ENCODE results near the gene TXNDC9.
"Not testable (repeated sequence)": the region's sequence is repeated elsewhere in the genome, so short reads cannot be mapped to it uniquely, and the experiment has no call there.

TXNDC9 gene, protein sequence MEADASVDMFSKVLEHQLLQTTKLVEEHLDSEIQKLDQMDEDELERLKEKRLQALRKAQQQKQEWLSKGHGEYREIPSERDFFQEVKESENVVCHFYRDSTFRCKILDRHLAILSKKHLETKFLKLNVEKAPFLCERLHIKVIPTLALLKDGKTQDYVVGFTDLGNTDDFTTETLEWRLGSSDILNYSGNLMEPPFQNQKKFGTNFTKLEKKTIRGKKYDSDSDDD

GRCh38 chr2:99335911-99336803 lies at the start of gene TXNDC9:
TXNDC9 (minus strand) TSS chr2:99336333; CDS start chr2:99333210, 3,123 bp downstream.
- Histone ChIP-seq H3K27ac (ENCODE audit: low read depth, low read length) (peak within 1 kb of the TSS; percentile 47), H3K4me1 (ENCODE audit: control insufficient read depth, insufficient read depth, low read length, unreplicated experiment) (peaks cover 21% of the 10 kb centered on the region), H3K36me3 (ENCODE audit: insufficient read depth, low read length) (peaks cover 14% of the 10 kb centered on the region), H3K79me2 (ENCODE audit: control insufficient read depth, insufficient read depth, low read length, unreplicated experiment) (peaks cover 81% of the 10 kb centered on the region), H2AFZ (ENCODE audit: low read length, unreplicated experiment) (peak within 1 kb of the TSS; percentile 97), H3K27me3 (ENCODE audit: insufficient read depth, low read length) (no peaks in the 10 kb centered on the region), H3K4me3 (ENCODE audit: low read depth, low read length) (peak within 1 kb of the TSS; percentile 88)

GRCh38 chr2:99382143-99382542 lies 46.0 kb upstream of the TXNDC9 start:
- Histone ChIP-seq H3K36me3 (ENCODE audit: insufficient read depth, low read length) (peaks cover 48% of the 10 kb centered on the region), H3K4me1 (ENCODE audit: control insufficient read depth, insufficient read depth, low read length, unreplicated experiment) (no peaks in the 10 kb centered on the region), H3K27ac (ENCODE audit: low read depth, low read length) (no peak overlapping the region), H3K79me2 (ENCODE audit: control insufficient read depth, insufficient read depth, low read length, unreplicated experiment) (no peaks in the 10 kb centered on the region), H2AFZ (ENCODE audit: low read length, unreplicated experiment) (no peak overlapping the region), H3K4me3 (ENCODE audit: low read depth, low read length) (no peak overlapping the region), H3K27me3 (ENCODE audit: insufficient read depth, low read length) (no peaks in the 10 kb centered on the region)

GRCh38 chr2:99380376-99381010 lies 44.4 kb upstream of the TXNDC9 start:
- H3K79me2 ChIP-seq (ENCODE audit: control insufficient read depth, insufficient read depth, low read length, unreplicated experiment), result no peaks in the 10 kb centered on the region
- no peak overlapping the region for H3K4me3 ChIP-seq (ENCODE audit: low read depth, low read length)
- no peak overlapping the region for H3K27ac ChIP-seq (ENCODE audit: low read depth, low read length)
- H3K4me1 ChIP-seq (ENCODE audit: control insufficient read depth, insufficient read depth, low read length, unreplicated experiment), result no peaks in the 10 kb centered on the region
- H3K36me3 ChIP-seq (ENCODE audit: insufficient read depth, low read length), result peaks cover 50% of the 10 kb centered on the region
- H2AFZ ChIP-seq (ENCODE audit: low read length, unreplicated experiment), result no peak overlapping the region
- H3K27me3 ChIP-seq (ENCODE audit: insufficient read depth, low read length), result no peaks in the 10 kb centered on the region

GRCh38 chr2:99377879-99378278 lies 41.7 kb upstream of the TXNDC9 start:
- Histone ChIP-seq H3K4me1 (ENCODE audit: control insufficient read depth, insufficient read depth, low read length, unreplicated experiment) (no peaks in the 10 kb centered on the region), H3K27me3 (ENCODE audit: insufficient read depth, low read length) (no peaks in the 10 kb centered on the region), H2AFZ (ENCODE audit: low read length, unreplicated experiment) (no peak overlapping the region), H3K79me2 (ENCODE audit: control insufficient read depth, insufficient read depth, low read length, unreplicated experiment) (no peaks in the 10 kb centered on the region), H3K36me3 (ENCODE audit: insufficient read depth, low read length) (peaks cover 58% of the 10 kb centered on the region), H3K4me3 (ENCODE audit: low read depth, low read length) (no peak overlapping the region), H3K27ac (ENCODE audit: low read depth, low read length) (no peak overlapping the region)

DNA sequence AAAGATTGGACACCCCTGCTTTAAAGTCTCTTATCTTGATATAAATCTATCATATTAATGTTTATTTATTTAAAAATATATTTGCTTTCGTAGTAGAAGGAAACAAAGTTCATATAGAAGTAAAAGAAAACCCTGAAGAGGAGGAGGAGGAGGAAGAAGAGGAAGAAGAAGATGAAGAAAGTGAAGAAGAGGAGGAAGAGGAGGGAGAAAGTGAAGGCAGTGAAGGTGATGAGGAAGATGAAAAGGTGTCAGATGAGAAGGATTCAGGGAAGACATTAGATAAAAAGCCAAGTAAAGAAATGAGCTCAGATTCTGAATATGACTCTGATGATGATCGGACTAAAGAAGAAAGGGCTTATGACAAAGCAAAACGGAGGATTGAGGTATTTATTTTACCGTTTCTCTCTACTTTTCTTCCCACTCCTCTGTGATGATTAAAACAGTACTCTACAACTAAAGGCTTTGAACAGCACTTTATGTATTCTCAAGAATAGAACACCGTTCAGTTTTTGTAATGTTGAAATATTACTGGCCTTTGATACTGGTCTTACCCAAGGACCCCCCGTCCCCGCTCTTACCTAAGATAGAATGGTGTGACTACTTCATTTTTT lies 40.2 kb upstream of the TXNDC9 start:
- Histone ChIP-seq H3K79me2 (ENCODE audit: control insufficient read depth, insufficient read depth, low read length, unreplicated experiment) (no peaks in the 10 kb centered on the region), H2AFZ (ENCODE audit: low read length, unreplicated experiment) (no peak overlapping the region), H3K36me3 (ENCODE audit: insufficient read depth, low read length) (peaks cover 56% of the 10 kb centered on the region), H3K4me1 (ENCODE audit: control insufficient read depth, insufficient read depth, low read length, unreplicated experiment) (no peaks in the 10 kb centered on the region), H3K27ac (ENCODE audit: low read depth, low read length) (no peak overlapping the region), H3K4me3 (ENCODE audit: low read depth, low read length) (no peak overlapping the region), H3K27me3 (ENCODE audit: insufficient read depth, low read length) (no peaks in the 10 kb centered on the region)

DNA sequence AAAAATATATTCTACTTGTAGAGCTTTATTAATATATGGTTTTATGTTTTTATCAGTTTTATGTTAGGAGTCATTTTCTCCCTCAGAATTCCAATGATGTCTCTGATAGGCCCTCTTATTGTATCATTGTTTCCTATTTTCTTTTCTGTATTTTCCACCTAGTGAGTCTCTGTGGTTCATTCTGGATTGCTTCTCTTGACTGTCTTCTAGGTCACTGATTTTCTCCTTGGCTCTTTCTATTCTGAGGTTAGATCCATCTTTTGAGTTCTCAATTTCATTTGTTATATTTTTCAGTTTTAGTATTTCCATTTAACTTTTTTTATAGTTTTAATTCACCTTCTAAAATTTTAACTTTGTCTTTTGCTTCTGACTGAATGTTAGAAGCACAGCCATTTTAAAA lies 38.6 kb upstream of the TXNDC9 start:
- no peak overlapping the region for H3K4me3 ChIP-seq (ENCODE audit: low read depth, low read length)

DNA sequence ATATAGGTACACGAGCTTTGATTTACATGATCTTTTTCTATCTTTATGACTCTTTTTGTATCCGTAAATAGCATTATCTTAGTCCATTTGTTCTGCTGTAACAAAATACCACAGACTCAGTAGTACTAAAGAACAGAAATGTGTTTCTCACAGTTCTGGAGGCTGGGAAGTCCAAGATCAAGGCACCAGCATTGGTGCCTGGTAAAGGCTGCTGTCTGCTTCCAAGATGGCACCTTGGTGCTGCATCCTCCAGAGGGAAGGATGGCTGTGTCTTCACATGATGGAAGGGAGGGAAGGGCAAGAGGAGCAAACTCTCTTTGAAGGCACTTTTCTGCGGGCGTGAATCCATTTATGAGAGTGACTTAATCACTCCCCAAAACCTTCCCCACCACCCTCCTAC lies 37.0 kb upstream of the TXNDC9 start:
- no peak overlapping the region for H3K4me3 ChIP-seq (ENCODE audit: low read depth, low read length)
- no peaks in the 10 kb centered on the region for H3K79me2 ChIP-seq (ENCODE audit: control insufficient read depth, insufficient read depth, low read length, unreplicated experiment)
- no peak overlapping the region for H3K27ac ChIP-seq (ENCODE audit: low read depth, low read length)
- H3K36me3 ChIP-seq (ENCODE audit: insufficient read depth, low read length), result peaks cover 60% of the 10 kb centered on the region
- H2AFZ ChIP-seq (ENCODE audit: low read length, unreplicated experiment), result no peak overlapping the region
- no peaks in the 10 kb centered on the region for H3K4me1 ChIP-seq (ENCODE audit: control insufficient read depth, insufficient read depth, low read length, unreplicated experiment)
- no peaks in the 10 kb centered on the region for H3K27me3 ChIP-seq (ENCODE audit: insufficient read depth, low read length)

More for the DNA sequence above, 38.6 kb upstream of the TXNDC9 start:
- H3K79me2 ChIP-seq (ENCODE audit: control insufficient read depth, insufficient read depth, low read length, unreplicated experiment), result no peaks in the 10 kb centered on the region
- H3K27me3 ChIP-seq (ENCODE audit: insufficient read depth, low read length), result no peaks in the 10 kb centered on the region
- H3K27ac ChIP-seq (ENCODE audit: low read depth, low read length), result no peak overlapping the region
- H3K36me3 ChIP-seq (ENCODE audit: insufficient read depth, low read length), result peaks cover 59% of the 10 kb centered on the region
- no peaks in the 10 kb centered on the region for H3K4me1 ChIP-seq (ENCODE audit: control insufficient read depth, insufficient read depth, low read length, unreplicated experiment)
- H2AFZ ChIP-seq (ENCODE audit: low read length, unreplicated experiment), result no peak overlapping the region

DNA sequence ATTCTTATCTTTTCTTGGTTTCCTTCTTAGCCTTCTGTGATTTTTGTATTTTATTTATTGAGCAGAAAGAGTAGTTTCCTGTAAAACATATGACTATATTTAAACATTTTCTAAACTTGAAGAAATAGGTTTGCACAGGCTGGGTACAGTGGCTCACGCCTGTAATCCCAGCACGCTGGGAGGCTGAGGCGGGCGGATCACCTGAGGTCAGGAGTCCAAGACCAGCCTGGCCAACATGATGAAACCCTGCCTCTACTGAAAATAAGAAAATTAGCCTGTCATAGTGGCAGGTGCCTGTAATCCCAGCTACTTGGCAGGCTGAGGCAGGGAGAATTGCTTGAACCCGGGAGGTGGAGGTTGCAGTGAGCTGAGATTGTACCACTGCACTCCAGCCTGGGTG lies 32.7 kb upstream of the TXNDC9 start:
- H3K4me1 ChIP-seq (ENCODE audit: control insufficient read depth, insufficient read depth, low read length, unreplicated experiment); H3K79me2 ChIP-seq (ENCODE audit: control insufficient read depth, insufficient read depth, low read length, unreplicated experiment); H3K27ac ChIP-seq (ENCODE audit: low read depth, low read length); H3K4me3 ChIP-seq (ENCODE audit: low read depth, low read length); H2AFZ ChIP-seq (ENCODE audit: low read length, unreplicated experiment); H3K27me3 ChIP-seq (ENCODE audit: insufficient read depth, low read length): not testable (repeated sequence)
- H3K36me3 ChIP-seq (ENCODE audit: insufficient read depth, low read length), result peaks cover 76% of the 10 kb centered on the region

- no peaks in the 10 kb centered on the region for H3K27me3 ChIP-seq (ENCODE audit: insufficient read depth, low read length)
- peaks cover 58% of the 10 kb centered on the region for H3K36me3 ChIP-seq (ENCODE audit: insufficient read depth, low read length)
- H3K27ac ChIP-seq (ENCODE audit: low read depth, low read length), result no peak overlapping the region
- no peaks in the 10 kb centered on the region for H3K79me2 ChIP-seq (ENCODE audit: control insufficient read depth, insufficient read depth, low read length, unreplicated experiment)
- no peak overlapping the region for H3K4me3 ChIP-seq (ENCODE audit: low read depth, low read length)
- no peaks in the 10 kb centered on the region for H3K4me1 ChIP-seq (ENCODE audit: control insufficient read depth, insufficient read depth, low read length, unreplicated experiment)
- H2AFZ ChIP-seq (ENCODE audit: low read length, unreplicated experiment), result no peak overlapping the region
These were observed 29.5 kb upstream of the TXNDC9 start for GRCh38 chr2:99365661-99366060.

DNA sequence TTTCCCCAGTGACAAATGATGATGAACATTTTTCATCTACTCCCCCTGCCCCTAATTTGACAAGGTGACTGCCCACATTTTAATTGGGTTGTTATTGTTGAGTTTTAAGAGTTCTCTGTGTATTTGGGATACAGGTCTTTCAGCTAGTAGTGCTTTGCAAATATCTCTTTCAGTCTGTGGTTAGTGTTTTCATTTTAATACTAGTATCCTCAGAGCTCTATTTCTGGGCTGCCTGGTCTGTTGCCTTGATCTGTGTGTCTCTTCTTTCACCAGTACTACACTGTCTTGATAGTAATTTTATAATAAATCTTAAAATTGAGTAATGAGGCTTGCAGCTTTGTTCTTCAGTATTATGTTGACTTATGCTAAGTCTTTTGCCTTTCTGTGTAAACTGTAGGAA lies 20.7 kb upstream of the TXNDC9 start:
- no peak overlapping the region for H3K27ac ChIP-seq (ENCODE audit: low read depth, low read length)
- H3K36me3 ChIP-seq (ENCODE audit: insufficient read depth, low read length), result no peaks in the 10 kb centered on the region; the same call in 1 of the 2 replicates
- peaks cover 8% of the 10 kb centered on the region for H3K4me1 ChIP-seq (ENCODE audit: control insufficient read depth, insufficient read depth, low read length, unreplicated experiment)
- H3K79me2 ChIP-seq (ENCODE audit: control insufficient read depth, insufficient read depth, low read length, unreplicated experiment), result peaks cover 69% of the 10 kb centered on the region
- no peak overlapping the region for H3K4me3 ChIP-seq (ENCODE audit: low read depth, low read length)
- H2AFZ ChIP-seq (ENCODE audit: low read length, unreplicated experiment), result no peak overlapping the region
- H3K27me3 ChIP-seq (ENCODE audit: insufficient read depth, low read length), result no peaks in the 10 kb centered on the region

Data from ACC112 (cell line).